ENCODE data around the gene TNIP3. TPM values are rescaled to one million over a fixed set of nuclear protein-coding genes. Genes with fewer than 3 reads are reported as not detected.
"Not testable (repeated sequence)": the region's sequence is repeated elsewhere in the genome, so short reads cannot be mapped to it uniquely, and the experiment has no call there.

TNIP3 gene
- 0.44 and 0.76 TPM in 2 replicates for total RNA-seq (2012; rRNA removed)

GRCh38 chr4:121164291-121164690 is at the start of gene TNIP3:
TNIP3 (minus strand) TSS chr4:121164321; CDS start chr4:121164125, 196 bp downstream.
- H3K36me3 ChIP-seq (ENCODE audit: insufficient read depth, low read length), result no peaks in the 10 kb centered on the region

DNA sequence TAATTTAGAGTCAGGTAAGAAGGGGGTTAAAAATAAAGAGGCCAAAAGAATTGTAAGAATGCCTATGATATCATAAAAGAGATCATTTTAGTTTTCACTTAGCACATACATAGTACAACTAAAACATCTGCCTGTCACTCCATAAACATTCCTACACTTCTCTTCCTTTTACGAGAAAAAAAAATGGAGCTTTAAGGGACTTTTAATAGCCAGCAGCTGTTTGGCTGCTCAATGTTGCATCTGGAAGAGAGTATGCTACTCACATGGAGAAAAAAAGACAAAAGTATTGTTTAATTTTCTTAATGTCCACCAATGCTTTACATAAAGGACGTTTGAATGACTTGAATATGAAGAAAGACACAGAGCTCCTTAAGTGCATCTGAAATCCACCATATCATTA is 48.7 kb upstream of the TNIP3 start:
- no peaks in the 10 kb centered on the region for H3K4me1 ChIP-seq (ENCODE audit: control insufficient read depth, insufficient read depth, low read length)
- no peaks in the 10 kb centered on the region for H3K27me3 ChIP-seq (ENCODE audit: control insufficient read depth, insufficient read depth, low read length)
- H3K4me2 ChIP-seq (ENCODE audit: low read length), result no peak overlapping the region
- peaks cover 2% of the 10 kb centered on the region for H3K9me3 ChIP-seq (replicated peaks; ENCODE audit: low read length)
- no peak overlapping the region for H3K4me3 ChIP-seq (ENCODE audit: low read length)
- no peaks in the 10 kb centered on the region for H3K36me3 ChIP-seq (ENCODE audit: insufficient read depth, low read length)
- no peak overlapping the region for H3K9ac ChIP-seq (ENCODE audit: low read depth, low read length)

More at GRCh38 chr4:121164291-121164690, at the start of gene TNIP3:
- no peaks in the 10 kb centered on the region for H3K9me3 ChIP-seq (replicated peaks; ENCODE audit: low read length)
- H3K27me3 ChIP-seq (ENCODE audit: control insufficient read depth, insufficient read depth, low read length), result no peaks in the 10 kb centered on the region
- no peaks in the 10 kb centered on the region for H3K4me1 ChIP-seq (ENCODE audit: control insufficient read depth, insufficient read depth, low read length)
- H3K4me2 ChIP-seq (ENCODE audit: low read length), result no peak within 1 kb of the TSS
- H3K4me3 ChIP-seq (ENCODE audit: low read length), result no peak within 1 kb of the TSS
- H3K9ac ChIP-seq (ENCODE audit: low read depth, low read length), result no peak within 1 kb of the TSS

DNA sequence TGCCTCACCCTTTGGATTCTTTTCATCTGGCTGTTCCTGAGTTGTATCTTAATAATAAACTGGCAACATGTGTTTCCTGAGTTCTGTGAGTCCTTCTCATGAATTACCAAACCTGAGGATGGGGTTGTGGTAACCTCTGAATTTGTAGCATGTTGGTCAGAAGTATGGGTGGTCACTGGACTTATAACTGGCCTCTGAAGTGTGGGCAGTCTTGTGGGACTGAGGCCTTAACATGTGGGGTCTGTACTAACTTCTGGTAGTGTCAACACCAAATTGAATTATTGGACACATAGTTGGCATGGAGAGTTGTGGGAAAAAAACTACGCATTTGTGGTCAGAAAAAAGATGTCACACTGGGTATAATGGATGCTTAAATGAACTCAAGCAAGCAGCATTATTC is 45.0 kb upstream of the TNIP3 start:
- H3K9ac ChIP-seq (ENCODE audit: low read depth, low read length), result no peak overlapping the region
- no peaks in the 10 kb centered on the region for H3K4me1 ChIP-seq (ENCODE audit: control insufficient read depth, insufficient read depth, low read length)

DNA sequence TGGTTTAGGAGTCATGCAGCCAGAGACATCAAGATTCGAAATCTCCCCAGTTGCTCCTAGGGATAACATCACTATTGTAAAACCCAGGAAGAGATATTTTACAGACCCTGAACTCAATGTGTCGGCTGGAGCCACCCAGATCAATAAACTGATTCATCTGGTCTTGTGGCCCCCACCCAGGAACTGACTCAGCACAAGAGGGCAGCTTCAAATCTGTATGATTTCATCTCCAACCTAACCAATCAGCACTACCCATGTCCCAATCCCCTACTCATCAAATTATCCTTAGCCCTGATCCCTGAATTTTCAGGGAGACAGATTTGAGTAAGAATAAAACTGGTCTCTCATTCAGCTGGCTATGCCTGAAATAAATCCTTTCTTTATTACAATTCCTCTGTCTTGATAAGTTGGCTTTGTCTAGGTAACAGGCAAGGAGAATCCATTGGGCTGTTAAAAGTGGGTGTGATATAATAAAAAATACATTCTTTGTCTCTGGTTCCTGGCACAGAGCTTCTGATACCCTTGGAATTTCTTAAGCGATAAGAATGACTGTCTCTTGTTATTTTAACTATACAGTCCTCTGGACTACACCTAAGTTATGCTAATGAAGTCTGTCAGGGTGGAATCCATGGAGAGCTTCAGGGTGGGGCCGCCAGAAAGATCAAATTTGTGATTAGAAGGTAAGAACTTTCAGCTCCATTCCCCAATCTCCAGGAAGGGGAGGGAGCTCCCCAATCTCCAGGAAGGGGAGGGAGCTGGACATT is 44.3 kb upstream of the TNIP3 start:
- no peaks in the 10 kb centered on the region for H3K36me3 ChIP-seq (ENCODE audit: insufficient read depth, low read length)
- no peaks in the 10 kb centered on the region for H3K27me3 ChIP-seq (ENCODE audit: control insufficient read depth, insufficient read depth, low read length)
- H3K4me1 ChIP-seq (ENCODE audit: control insufficient read depth, insufficient read depth, low read length), result no peaks in the 10 kb centered on the region
- no peak overlapping the region for H3K9ac ChIP-seq (ENCODE audit: low read depth, low read length)
- no peak overlapping the region for H3K4me2 ChIP-seq (ENCODE audit: low read length)
- peaks cover 2% of the 10 kb centered on the region for H3K9me3 ChIP-seq (replicated peaks; ENCODE audit: low read length)
- H3K4me3 ChIP-seq (ENCODE audit: low read length), result no peak overlapping the region

More for the DNA sequence above, 45.0 kb upstream of the TNIP3 start:
- Histone ChIP-seq H3K36me3 (ENCODE audit: insufficient read depth, low read length) (no peaks in the 10 kb centered on the region), H3K4me2 (ENCODE audit: low read length) (no peak overlapping the region), H3K27me3 (ENCODE audit: control insufficient read depth, insufficient read depth, low read length) (no peaks in the 10 kb centered on the region), H3K4me3 (ENCODE audit: low read length) (no peak overlapping the region), H3K9me3 (replicated peaks; ENCODE audit: low read length) (peaks cover 2% of the 10 kb centered on the region)

DNA sequence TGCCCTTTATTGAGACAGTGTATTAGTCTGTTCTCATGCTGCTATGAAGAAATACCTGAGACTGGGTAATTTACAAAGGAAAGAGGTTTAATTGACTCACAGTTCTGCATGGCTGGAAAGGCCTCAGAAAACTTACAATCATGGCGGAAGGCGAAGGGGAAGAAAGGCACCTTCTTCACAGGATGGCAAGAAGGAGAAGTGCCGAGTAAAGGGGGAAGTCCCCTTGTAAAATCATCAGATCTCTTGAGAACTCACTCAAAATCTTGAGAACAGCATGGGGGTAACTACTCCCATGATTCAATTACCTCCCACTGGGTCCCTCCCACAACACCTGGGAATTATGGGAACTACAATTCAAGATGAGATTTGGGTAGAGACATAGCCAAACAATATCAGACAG is 41.7 kb upstream of the TNIP3 start:
- H3K27me3 ChIP-seq (ENCODE audit: control insufficient read depth, insufficient read depth, low read length); H3K36me3 ChIP-seq (ENCODE audit: insufficient read depth, low read length); H3K4me2 ChIP-seq (ENCODE audit: low read length); H3K9me3 ChIP-seq (replicated peaks; ENCODE audit: low read length); H3K4me3 ChIP-seq (ENCODE audit: low read length); H3K4me1 ChIP-seq (ENCODE audit: control insufficient read depth, insufficient read depth, low read length); H3K9ac ChIP-seq (ENCODE audit: low read depth, low read length): not testable (repeated sequence)

- Histone ChIP-seq H3K9me3 (replicated peaks; ENCODE audit: low read length) (no peaks in the 10 kb centered on the region), H3K9ac (ENCODE audit: low read depth, low read length) (no peak overlapping the region), H3K4me3 (ENCODE audit: low read length) (no peak overlapping the region)
Observed at GRCh38 chr4:121200795-121201472, 36.8 kb upstream of the TNIP3 start.

DNA sequence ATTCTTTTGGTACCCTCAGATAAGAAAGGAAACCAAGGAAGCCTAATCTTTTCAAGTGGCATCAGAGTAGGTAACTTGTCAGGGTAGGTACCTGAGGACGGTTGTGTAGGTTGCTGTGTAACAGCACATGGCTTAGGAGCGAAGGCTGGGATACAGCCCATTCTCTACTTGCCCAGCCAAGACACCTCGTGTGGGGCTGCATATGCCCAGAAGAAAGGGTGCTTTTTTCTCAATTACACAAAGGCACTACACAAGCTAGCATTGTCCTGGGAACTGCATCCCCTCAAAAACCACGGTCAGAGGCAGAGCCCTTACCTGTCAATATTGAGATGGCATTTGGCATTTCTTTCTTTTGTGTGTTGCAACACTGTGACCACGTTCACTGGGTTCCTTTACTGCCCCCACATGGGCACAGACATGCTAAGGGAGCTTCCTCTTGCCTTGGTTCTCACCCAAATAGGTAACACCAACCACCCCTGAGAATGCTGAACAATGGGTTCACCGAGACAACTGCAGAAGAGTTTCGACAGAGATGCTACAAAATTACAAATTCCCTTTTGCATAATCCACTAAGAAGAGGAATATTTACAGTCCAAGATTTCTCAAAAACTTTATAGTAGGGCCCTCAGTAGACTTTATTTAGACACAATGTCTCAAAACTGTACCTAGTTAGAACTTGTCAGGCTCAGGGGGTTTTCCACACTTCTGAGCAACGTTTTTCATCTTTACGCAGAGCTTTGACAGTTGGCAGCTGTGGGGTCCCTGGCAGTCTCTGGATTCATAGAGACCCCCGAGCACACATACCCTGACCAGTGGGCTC is 35.8 kb upstream of the TNIP3 start:
- H3K36me3 ChIP-seq (ENCODE audit: insufficient read depth, low read length), result no peaks in the 10 kb centered on the region
- no peaks in the 10 kb centered on the region for H3K27me3 ChIP-seq (ENCODE audit: control insufficient read depth, insufficient read depth, low read length)
- H3K9me3 ChIP-seq (replicated peaks; ENCODE audit: low read length), result no peaks in the 10 kb centered on the region
- H3K4me1 ChIP-seq (ENCODE audit: control insufficient read depth, insufficient read depth, low read length), result no peaks in the 10 kb centered on the region
- H3K9ac ChIP-seq (ENCODE audit: low read depth, low read length), result no peak overlapping the region
- no peak overlapping the region for H3K4me2 ChIP-seq (ENCODE audit: low read length)
- H3K4me3 ChIP-seq (ENCODE audit: low read length), result no peak overlapping the region

More at GRCh38 chr4:121200795-121201472, 36.8 kb upstream of the TNIP3 start:
- Histone ChIP-seq H3K27me3 (ENCODE audit: control insufficient read depth, insufficient read depth, low read length) (no peaks in the 10 kb centered on the region), H3K4me1 (ENCODE audit: control insufficient read depth, insufficient read depth, low read length) (no peaks in the 10 kb centered on the region), H3K4me2 (ENCODE audit: low read length) (no peak overlapping the region), H3K36me3 (ENCODE audit: insufficient read depth, low read length) (no peaks in the 10 kb centered on the region)

GRCh38 chr4:121198251-121198650 is 34.1 kb upstream of the TNIP3 start:
- H3K4me1 ChIP-seq (ENCODE audit: control insufficient read depth, insufficient read depth, low read length), result no peaks in the 10 kb centered on the region
- H3K4me2 ChIP-seq (ENCODE audit: low read length), result no peak overlapping the region
- H3K9me3 ChIP-seq (replicated peaks; ENCODE audit: low read length), result no peaks in the 10 kb centered on the region
- H3K9ac ChIP-seq (ENCODE audit: low read depth, low read length), result no peak overlapping the region
- no peaks in the 10 kb centered on the region for H3K36me3 ChIP-seq (ENCODE audit: insufficient read depth, low read length)
- H3K4me3 ChIP-seq (ENCODE audit: low read length), result no peak overlapping the region
- H3K27me3 ChIP-seq (ENCODE audit: control insufficient read depth, insufficient read depth, low read length), result no peaks in the 10 kb centered on the region

DNA sequence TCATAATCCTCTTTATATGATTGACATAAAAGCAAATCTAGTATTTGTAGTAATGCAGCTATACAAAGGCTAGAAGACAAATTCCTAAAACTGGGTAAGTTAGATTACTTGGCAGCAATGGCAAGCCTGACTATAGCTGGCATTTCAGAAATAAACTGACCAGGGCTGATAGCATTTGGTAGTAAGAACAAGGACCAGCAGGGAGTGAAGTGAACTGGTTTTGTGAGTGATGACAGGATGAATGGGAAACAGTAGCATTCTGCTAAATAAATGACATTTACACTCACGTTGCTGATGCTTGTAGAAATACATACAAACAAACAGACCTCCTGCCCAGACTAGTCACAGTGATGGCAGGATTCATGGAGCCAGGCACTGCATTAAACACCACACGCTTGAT is 31.5 kb upstream of the TNIP3 start:
- no peak overlapping the region for H3K4me3 ChIP-seq (ENCODE audit: low read length)
- H3K9me3 ChIP-seq (replicated peaks; ENCODE audit: low read length), result no peaks in the 10 kb centered on the region
- peaks cover 3% of the 10 kb centered on the region for H3K27me3 ChIP-seq (ENCODE audit: control insufficient read depth, insufficient read depth, low read length)
- no peaks in the 10 kb centered on the region for H3K36me3 ChIP-seq (ENCODE audit: insufficient read depth, low read length)
- no peak overlapping the region for H3K9ac ChIP-seq (ENCODE audit: low read depth, low read length)
- H3K4me1 ChIP-seq (ENCODE audit: control insufficient read depth, insufficient read depth, low read length), result peaks cover 3% of the 10 kb centered on the region
- H3K4me2 ChIP-seq (ENCODE audit: low read length), result no peak overlapping the region

DNA sequence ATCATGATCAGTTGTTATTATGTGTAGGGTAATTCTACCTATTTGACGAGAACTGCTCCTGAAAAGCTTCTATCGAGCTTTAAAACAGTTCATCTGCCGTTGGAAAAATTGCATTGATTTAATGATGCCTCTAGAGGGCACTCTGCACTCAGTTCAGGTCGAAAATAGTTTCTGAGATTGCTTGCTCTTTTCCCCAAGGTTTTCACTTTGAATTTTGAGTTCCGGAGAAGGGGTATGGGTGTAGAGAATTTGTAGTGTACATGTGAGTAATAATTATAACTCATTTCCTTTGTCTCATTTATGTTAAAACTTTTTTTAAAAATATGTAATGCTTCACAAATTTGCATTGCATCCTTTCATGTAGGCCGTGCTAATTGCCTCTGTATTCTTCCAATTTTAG is 28.4 kb upstream of the TNIP3 start:
- H3K4me1 ChIP-seq (ENCODE audit: control insufficient read depth, insufficient read depth, low read length), result peaks cover 3% of the 10 kb centered on the region
- H3K36me3 ChIP-seq (ENCODE audit: insufficient read depth, low read length), result no peaks in the 10 kb centered on the region
- H3K9ac ChIP-seq (ENCODE audit: low read depth, low read length), result no peak overlapping the region
- peaks cover 4% of the 10 kb centered on the region for H3K27me3 ChIP-seq (ENCODE audit: control insufficient read depth, insufficient read depth, low read length)
- peak overlapping the region; percentile 44 for H3K4me3 ChIP-seq (ENCODE audit: low read length)
- peak overlapping the region; percentile 74 for H3K4me2 ChIP-seq (ENCODE audit: low read length)
- no peaks in the 10 kb centered on the region for H3K9me3 ChIP-seq (replicated peaks; ENCODE audit: low read length)

GRCh38 chr4:121192013-121192412 is 27.9 kb upstream of the TNIP3 start:
- no peaks in the 10 kb centered on the region for H3K36me3 ChIP-seq (ENCODE audit: insufficient read depth, low read length)
- H3K4me2 ChIP-seq (ENCODE audit: low read length), result peak overlapping the region; percentile 74
- peak overlapping the region; percentile 44 for H3K4me3 ChIP-seq (ENCODE audit: low read length)
- no peak overlapping the region for H3K9ac ChIP-seq (ENCODE audit: low read depth, low read length)
- H3K27me3 ChIP-seq (ENCODE audit: control insufficient read depth, insufficient read depth, low read length), result peaks cover 4% of the 10 kb centered on the region
- no peaks in the 10 kb centered on the region for H3K9me3 ChIP-seq (replicated peaks; ENCODE audit: low read length)
- peaks cover 3% of the 10 kb centered on the region for H3K4me1 ChIP-seq (ENCODE audit: control insufficient read depth, insufficient read depth, low read length)
